Measurements from ENCODE around the gene EEF1AKMT3. TPM values are rescaled to one million over a fixed set of nuclear protein-coding genes. Genes with fewer than 3 reads are reported as not detected.

Gene EEF1AKMT3
- total and polyA plus RNA-seq, 9 of the 15 experiments (the other 6 are each of a cell fraction or from before 2014, with no cell fraction given): 4.1 to 17.2 (median 7.9) TPM

DNA sequence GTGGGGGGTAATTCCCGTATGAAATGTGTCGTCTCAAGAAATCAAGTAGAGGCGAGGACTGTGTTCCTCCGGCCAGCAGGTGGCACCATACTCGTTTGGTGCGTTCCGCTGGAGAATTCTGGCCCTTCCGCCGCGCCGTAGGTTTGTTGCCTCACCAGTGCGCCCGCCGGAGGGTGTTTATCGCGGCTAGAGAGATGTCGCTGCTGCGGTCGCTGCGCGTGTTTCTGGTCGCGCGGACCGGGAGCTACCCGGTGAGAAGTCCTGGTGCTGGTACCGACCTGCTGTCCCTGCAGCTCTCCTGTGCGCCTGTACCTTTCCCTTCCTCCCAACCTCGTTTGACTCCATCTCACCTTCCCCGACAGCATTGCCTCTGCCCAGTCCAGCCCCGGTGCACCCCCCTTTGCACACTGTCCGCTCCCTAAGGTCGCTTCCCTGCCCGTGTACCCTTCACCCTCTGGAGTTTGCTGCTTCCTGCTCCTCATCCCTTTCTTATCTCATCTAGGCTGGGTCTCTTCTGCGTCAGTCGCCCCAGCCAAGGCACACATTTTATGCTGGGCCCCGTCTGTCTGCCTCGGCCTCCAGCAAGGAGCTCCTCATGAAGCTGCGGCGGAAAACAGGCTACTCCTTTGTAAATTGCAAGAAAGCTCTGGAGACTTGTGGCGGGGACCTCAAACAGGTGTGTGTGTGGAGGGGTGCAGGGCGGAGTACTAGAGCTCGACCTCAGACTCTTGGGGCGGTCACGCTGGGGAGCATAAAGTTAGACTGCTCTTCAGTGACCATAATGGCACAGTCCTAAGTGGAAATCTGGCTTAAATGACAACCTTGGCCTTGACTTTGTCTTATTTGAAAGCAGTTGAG, 10.4 kb downstream of the EEF1AKMT3 start, which contains the start of gene TSFM (continued):
- TF ChIP-seq, protein P1, sequence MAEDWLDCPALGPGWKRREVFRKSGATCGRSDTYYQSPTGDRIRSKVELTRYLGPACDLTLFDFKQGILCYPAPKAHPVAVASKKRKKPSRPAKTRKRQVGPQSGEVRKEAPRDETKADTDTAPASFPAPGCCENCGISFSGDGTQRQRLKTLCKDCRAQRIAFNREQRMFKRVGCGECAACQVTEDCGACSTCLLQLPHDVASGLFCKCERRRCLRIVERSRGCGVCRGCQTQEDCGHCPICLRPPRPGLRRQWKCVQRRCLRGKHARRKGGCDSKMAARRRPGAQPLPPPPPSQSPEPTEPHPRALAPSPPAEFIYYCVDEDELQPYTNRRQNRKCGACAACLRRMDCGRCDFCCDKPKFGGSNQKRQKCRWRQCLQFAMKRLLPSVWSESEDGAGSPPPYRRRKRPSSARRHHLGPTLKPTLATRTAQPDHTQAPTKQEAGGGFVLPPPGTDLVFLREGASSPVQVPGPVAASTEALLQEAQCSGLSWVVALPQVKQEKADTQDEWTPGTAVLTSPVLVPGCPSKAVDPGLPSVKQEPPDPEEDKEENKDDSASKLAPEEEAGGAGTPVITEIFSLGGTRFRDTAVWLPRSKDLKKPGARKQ (CRISPR knock-in tag; IDR thresholded peaks at IDR 0.05): no peak
- no peak for TF ChIP-seq ZNF57 (CRISPR knock-in tag; IDR thresholded peaks at IDR 0.05)
- peak; percentile 43; the same call in 1 of the 2 replicates for TF ChIP-seq ZNF24 (IDR thresholded peaks at IDR 0.05)
- no peak for TF ChIP-seq ZNF77 (CRISPR knock-in tag; IDR thresholded peaks at IDR 0.05)
- no peak for TF ChIP-seq FUS (optimal IDR thresholded peaks at IDR 0.05; ENCODE audit: low read depth, low read length)
- peak; percentile 73 for TF ChIP-seq NCOA1 (IDR thresholded peaks at IDR 0.05; ENCODE audit: low read depth)
- no peak for TF ChIP-seq SMAD2 (IDR thresholded peaks at IDR 0.05; ENCODE audit: low read depth, low read length)
- peak; percentile 55; the same call in 1 of the 2 replicates for TF ChIP-seq ELF2 (CRISPR knock-in tag; IDR thresholded peaks at IDR 0.05)
- no peak for TF ChIP-seq MECOM (CRISPR knock-in tag; IDR thresholded peaks at IDR 0.05)
- TF ChIP-seq SAP30 (IDR thresholded peaks at IDR 0.05; ENCODE audit: borderline replicate concordance, insufficient read depth, low read depth, low read length, poor library complexity, severe bottlenecking): peak; percentile 84
- TF ChIP-seq PTRF (tag; IDR thresholded peaks at IDR 0.05): no peak
- TF ChIP-seq, protein P2, sequence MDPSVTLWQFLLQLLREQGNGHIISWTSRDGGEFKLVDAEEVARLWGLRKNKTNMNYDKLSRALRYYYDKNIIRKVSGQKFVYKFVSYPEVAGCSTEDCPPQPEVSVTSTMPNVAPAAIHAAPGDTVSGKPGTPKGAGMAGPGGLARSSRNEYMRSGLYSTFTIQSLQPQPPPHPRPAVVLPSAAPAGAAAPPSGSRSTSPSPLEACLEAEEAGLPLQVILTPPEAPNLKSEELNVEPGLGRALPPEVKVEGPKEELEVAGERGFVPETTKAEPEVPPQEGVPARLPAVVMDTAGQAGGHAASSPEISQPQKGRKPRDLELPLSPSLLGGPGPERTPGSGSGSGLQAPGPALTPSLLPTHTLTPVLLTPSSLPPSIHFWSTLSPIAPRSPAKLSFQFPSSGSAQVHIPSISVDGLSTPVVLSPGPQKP (CRISPR knock-in tag; IDR thresholded peaks at IDR 0.05): no peak
- TF ChIP-seq ILK (tag; IDR thresholded peaks at IDR 0.05; ENCODE audit: borderline replicate concordance, low read depth): no peak
- peak; percentile 88; the same call in 1 of the 2 replicates for TF ChIP-seq TARDBP (IDR thresholded peaks at IDR 0.05)
- TF ChIP-seq ZC3H8 (IDR thresholded peaks at IDR 0.05): no peak
- TF ChIP-seq, protein P3, sequence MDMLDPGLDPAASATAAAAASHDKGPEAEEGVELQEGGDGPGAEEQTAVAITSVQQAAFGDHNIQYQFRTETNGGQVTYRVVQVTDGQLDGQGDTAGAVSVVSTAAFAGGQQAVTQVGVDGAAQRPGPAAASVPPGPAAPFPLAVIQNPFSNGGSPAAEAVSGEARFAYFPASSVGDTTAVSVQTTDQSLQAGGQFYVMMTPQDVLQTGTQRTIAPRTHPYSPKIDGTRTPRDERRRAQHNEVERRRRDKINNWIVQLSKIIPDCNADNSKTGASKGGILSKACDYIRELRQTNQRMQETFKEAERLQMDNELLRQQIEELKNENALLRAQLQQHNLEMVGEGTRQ (CRISPR knock-in tag; IDR thresholded peaks at IDR 0.05): no peak
- TF ChIP-seq HEY1 (CRISPR knock-in tag; IDR thresholded peaks at IDR 0.05; ENCODE audit: borderline replicate concordance): no peak
- no peak for TF ChIP-seq ELF1 (tag; IDR thresholded peaks at IDR 0.05)
- TF ChIP-seq, protein P4, sequence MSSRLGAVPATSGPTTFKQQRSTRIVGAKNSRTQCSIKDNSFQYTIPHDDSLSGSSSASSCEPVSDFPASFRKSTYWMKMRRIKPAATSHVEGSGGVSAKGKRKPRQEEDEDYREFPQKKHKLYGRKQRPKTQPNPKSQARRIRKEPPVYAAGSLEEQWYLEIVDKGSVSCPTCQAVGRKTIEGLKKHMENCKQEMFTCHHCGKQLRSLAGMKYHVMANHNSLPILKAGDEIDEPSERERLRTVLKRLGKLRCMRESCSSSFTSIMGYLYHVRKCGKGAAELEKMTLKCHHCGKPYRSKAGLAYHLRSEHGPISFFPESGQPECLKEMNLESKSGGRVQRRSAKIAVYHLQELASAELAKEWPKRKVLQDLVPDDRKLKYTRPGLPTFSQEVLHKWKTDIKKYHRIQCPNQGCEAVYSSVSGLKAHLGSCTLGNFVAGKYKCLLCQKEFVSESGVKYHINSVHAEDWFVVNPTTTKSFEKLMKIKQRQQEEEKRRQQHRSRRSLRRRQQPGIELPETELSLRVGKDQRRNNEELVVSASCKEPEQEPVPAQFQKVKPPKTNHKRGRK (tag; IDR thresholded peaks at IDR 0.05): no peak
- TF ChIP-seq, protein P5, sequence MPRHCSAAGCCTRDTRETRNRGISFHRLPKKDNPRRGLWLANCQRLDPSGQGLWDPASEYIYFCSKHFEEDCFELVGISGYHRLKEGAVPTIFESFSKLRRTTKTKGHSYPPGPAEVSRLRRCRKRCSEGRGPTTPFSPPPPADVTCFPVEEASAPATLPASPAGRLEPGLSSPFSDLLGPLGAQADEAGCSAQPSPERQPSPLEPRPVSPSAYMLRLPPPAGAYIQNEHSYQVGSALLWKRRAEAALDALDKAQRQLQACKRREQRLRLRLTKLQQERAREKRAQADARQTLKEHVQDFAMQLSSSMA (CRISPR knock-in tag; IDR thresholded peaks at IDR 0.05): no peak
- TF ChIP-seq HNRNPL (IDR thresholded peaks at IDR 0.05; ENCODE audit: low read depth, low read length): no peak
- TF ChIP-seq, protein P6, sequence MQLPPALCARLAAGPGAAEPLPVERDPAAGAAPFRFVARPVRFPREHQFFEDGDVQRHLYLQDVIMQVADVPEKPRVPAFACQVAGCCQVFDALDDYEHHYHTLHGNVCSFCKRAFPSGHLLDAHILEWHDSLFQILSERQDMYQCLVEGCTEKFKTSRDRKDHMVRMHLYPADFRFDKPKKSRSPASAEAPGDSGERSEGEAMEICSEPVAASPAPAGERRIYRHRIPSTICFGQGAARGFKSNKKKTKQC (CRISPR knock-in tag; IDR thresholded peaks at IDR 0.05): peak; percentile 76; the same call in 1 of the 2 replicates
- no peak for TF ChIP-seq ZBTB7A (IDR thresholded peaks at IDR 0.05; ENCODE audit: borderline replicate concordance, control insufficient read depth, low read depth, low read length)

Measured in K562 (cell line).